ENCODE results near the gene FAM219B. TPM values are rescaled to one million over a fixed set of nuclear protein-coding genes. Genes with fewer than 3 reads are reported as not detected.

Gene FAM219B
- total and polyA plus RNA-seq, 2 experiments from 2014 or later: 28.8 to 61.4 TPM

- TF ChIP-seq ZNF462 (CRISPR knock-in tag; IDR thresholded peaks at IDR 0.05) (no peak), NANOG (IDR thresholded peaks at IDR 0.05; ENCODE audit: borderline replicate concordance) (no peak), CREB1 (CRISPR knock-in tag; IDR thresholded peaks at IDR 0.05; ENCODE audit: low read depth) (no peak)
Measured at GRCh38 chr15:74851960-74852359, 54.7 kb downstream of the FAM219B start (continued).

GRCh38 chr15:74850393-74850792 lies 56.3 kb downstream of the FAM219B start:
- H3K36me3 Mint-ChIP-seq (ENCODE audit: low read depth): peaks cover 28% of the 10 kb centered on the region
- TF ChIP-seq REST (IDR thresholded peaks at IDR 0.05; ENCODE audit: unreplicated experiment) (no peak), EZH2phosphoT487 (IDR thresholded peaks at IDR 0.05; ENCODE audit: unreplicated experiment) (no peak), POLR2AphosphoS5 (IDR thresholded peaks at IDR 0.05; ENCODE audit: low read depth) (no peak), CTCF (conservative IDR thresholded peaks at IDR 0.05; ENCODE audit: low read depth in 2 of 2) (no peak), JUNB (IDR thresholded peaks at IDR 0.05; ENCODE audit: unreplicated experiment) (no peak), ETS1 (IDR thresholded peaks at IDR 0.05) (no peak)

More at GRCh38 chr15:74850393-74850792, 56.3 kb downstream of the FAM219B start:
- no peaks in the 10 kb centered on the region for H3K9me2 ChIP-seq (ENCODE audit: insufficient read depth)
- Mint-ChIP-seq H3K27me3 (ENCODE audit: insufficient read depth, low read depth, poor library complexity) (peaks cover 8% of the 10 kb centered on the region), H3K4me3 (no peak overlapping the region), H3K4me1 (no peaks in the 10 kb centered on the region), H3K27ac (no peak overlapping the region), H3K9me3 (no peaks in the 10 kb centered on the region)
- H3K36me3 ChIP-seq (ENCODE audit: insufficient read depth): no peaks in the 10 kb centered on the region
- H3K27ac ChIP-seq (ENCODE audit: low read depth): no peak overlapping the region
- no peaks in the 10 kb centered on the region for H3K79me2 ChIP-seq (replicated peaks; ENCODE audit: insufficient read depth)
- ATAC-seq (no peak), DNase-seq (ENCODE audit: low spot score) (no peak)
- H3F3A ChIP-seq (replicated peaks; ENCODE audit: low read depth): no peaks in the 10 kb centered on the region
- no peak overlapping the region for H3K4me3 ChIP-seq
- no peaks in the 10 kb centered on the region for H4K20me1 ChIP-seq (replicated peaks; ENCODE audit: insufficient read depth)
- H2AFZ ChIP-seq: no peak overlapping the region
- H3K27me3 ChIP-seq (ENCODE audit: insufficient read depth): no peaks in the 10 kb centered on the region
- no peaks in the 10 kb centered on the region for H3K4me1 ChIP-seq (ENCODE audit: insufficient read depth)
- no peak overlapping the region for H3K4me2 ChIP-seq
